ENCODE measurements around the gene SLCO4A1.

Gene SLCO4A1

GRCh38 chr20:62653951-62654685, 11.8 kb downstream of the SLCO4A1 start:
- DNase-seq, result no peak

GRCh38 chr20:62655282-62656196, 13.2 kb downstream of the SLCO4A1 start:
- DNase-seq, result no peak

- no peak for DNase-seq
Measured at GRCh38 chr20:62656197-62656918, 14.1 kb downstream of the SLCO4A1 start.

- DNase-seq, result no peak
Measured at GRCh38 chr20:62656919-62657588, 14.8 kb downstream of the SLCO4A1 start.

GRCh38 chr20:62657589-62657942, 15.3 kb downstream of the SLCO4A1 start:
- DNase-seq, result no peak

GRCh38 chr20:62657956-62658355, 15.7 kb downstream of the SLCO4A1 start:
- DNase-seq, result no peak

GRCh38 chr20:62658593-62659178, 16.4 kb downstream of the SLCO4A1 start:
- no peak for DNase-seq

- no peak for DNase-seq
Measured at GRCh38 chr20:62659488-62660239, 17.4 kb downstream of the SLCO4A1 start.

- no peak for DNase-seq
Measured at GRCh38 chr20:62660240-62660615, 17.9 kb downstream of the SLCO4A1 start.

GRCh38 chr20:62660768-62661167, 18.5 kb downstream of the SLCO4A1 start:
- DNase-seq, result no peak

GRCh38 chr20:62661647-62662046, 19.3 kb downstream of the SLCO4A1 start:
- no peak for DNase-seq

GRCh38 chr20:62662422-62662821, 20.1 kb downstream of the SLCO4A1 start:
- no peak for DNase-seq

- DNase-seq, result no peak
Measured at GRCh38 chr20:62663145-62664018, 21.1 kb downstream of the SLCO4A1 start.

GRCh38 chr20:62664019-62664971, 22.0 kb downstream of the SLCO4A1 start:
- no peak for DNase-seq

- DNase-seq, result no peak
Measured at GRCh38 chr20:62665153-62665754, 23.0 kb downstream of the SLCO4A1 start.

- DNase-seq, result no peak
Measured at GRCh38 chr20:62665826-62666735, 23.8 kb downstream of the SLCO4A1 start.

GRCh38 chr20:62666736-62667529, 24.6 kb downstream of the SLCO4A1 start:
- no peak for DNase-seq

Data from CD4-positive, alpha-beta T cell treated with Interleukin-12 subunit alpha and Interleukin-12 subunit beta, for 1 hour (primary cell).